Spleen (tissue), 7 donors: Measurements from ENCODE around the gene TTLL5.

Experiments used
- CTCF ChIP-seq, 11 experiments: fragments of 200-600 bp in 7 of 11; fragments of 450-650 bp in 4 of 11; sonication (generic) in 4 of 11; IDR thresholded peaks in 8 of 11; conservative IDR thresholded peaks in 3 of 11; 1 replicate in 7 of 11; 2 replicates in 4 of 11; pipeline versions ENCODE4 v1.4.0 to v1.8.0; 2016 to 2021; ENCODE audit warnings: antibody characterized with exemption in 11 of 11, inconsistent platforms in 4 of 11, mild to moderate bottlenecking in 1 of 11
- POLR2A ChIP-seq, 3 donors: fragments of 450-650 bp; IDR thresholded peaks; one replicate each; pipeline ENCODE4 v1.5.1; 2017; ENCODE audit warnings: antibody characterized with exemption in 3 of 3, mild to moderate bottlenecking in 1 of 3
- POLR2AphosphoS5 ChIP-seq, 3 donors: sonication (generic); formaldehyde crosslinking; IDR thresholded peaks; one replicate each; pipeline ENCODE4 v1.5.1; 2017; ENCODE audit warnings: antibody characterized with exemption in 3 of 3
- donor health status: DM: no; HTN: no; CAD: no; lungs with moderate emphysema.
- donor health status: DM: no; HTN: no; CAD: no.
- donor health status: DM: no; HTN: no; CAD: no.

GRCh38 chr14:75804570-75805275, 143.7 kb downstream of the TTLL5 start:
- no peak for TF ChIP-seq POLR2A (IDR thresholded peaks at IDR 0.05)
- TF ChIP-seq CTCF (IDR thresholded peaks at IDR 0.05 in 8 of 11, conservative IDR thresholded peaks at IDR 0.05 in 3 of 11): no peak
- no peak for TF ChIP-seq POLR2AphosphoS5 (IDR thresholded peaks at IDR 0.05)
